GM21717 (cell line): ENCODE measurements around the gene MSI2.
A peak's percentile ranks its signal among the peaks of the same experiment; 100 is the strongest.

Source experiments
- ATAC-seq: cut with Tn5 transposase; IDR thresholded peaks from one replicate; pipeline ENCODE4 v1.9.1; 2021; ENCODE audit warnings: mild to moderate bottlenecking, moderate library complexity; ENCODE audit not compliant: unreplicated experiment

MSI2 gene

GRCh38 chr17:57622683-57623433 is 366.5 kb downstream of the MSI2 start:
- ATAC-seq = peak; percentile 76

GRCh38 chr17:57623620-57624019 is 367.3 kb downstream of the MSI2 start:
- no peak for ATAC-seq

- ATAC-seq = no peak
Measured at GRCh38 chr17:57624386-57624785, 368.1 kb downstream of the MSI2 start.

- no peak for ATAC-seq
Measured at GRCh38 chr17:57625511-57625910, 369.2 kb downstream of the MSI2 start.

GRCh38 chr17:57625957-57626356 is 369.6 kb downstream of the MSI2 start:
- ATAC-seq = no peak

- no peak for ATAC-seq
Measured at GRCh38 chr17:57626520-57627210, 370.3 kb downstream of the MSI2 start.

- ATAC-seq = no peak
Measured at GRCh38 chr17:57627591-57627990, 371.3 kb downstream of the MSI2 start.

GRCh38 chr17:57628421-57628820 is 372.1 kb downstream of the MSI2 start:
- ATAC-seq = no peak

- peak; percentile 63 for ATAC-seq
Measured at GRCh38 chr17:57629470-57629869, 373.1 kb downstream of the MSI2 start.

- ATAC-seq = no peak
Measured at GRCh38 chr17:57629886-57630285, 373.6 kb downstream of the MSI2 start.

- no peak for ATAC-seq
Measured at GRCh38 chr17:57630736-57631135, 374.4 kb downstream of the MSI2 start.

- no peak for ATAC-seq
Measured at GRCh38 chr17:57631871-57632270, 375.5 kb downstream of the MSI2 start.

- ATAC-seq = no peak
Measured at GRCh38 chr17:57632294-57632693, 376.0 kb downstream of the MSI2 start.

GRCh38 chr17:57633236-57633635 is 376.9 kb downstream of the MSI2 start:
- ATAC-seq = no peak

GRCh38 chr17:57634713-57635465 is 378.6 kb downstream of the MSI2 start:
- no peak for ATAC-seq

- no peak for ATAC-seq
Measured at GRCh38 chr17:57636274-57636673, 380.0 kb downstream of the MSI2 start.

GRCh38 chr17:57636985-57637665 is 380.8 kb downstream of the MSI2 start:
- no peak for ATAC-seq

GRCh38 chr17:57637666-57638010 is 381.3 kb downstream of the MSI2 start:
- no peak for ATAC-seq

- ATAC-seq = no peak
Measured at GRCh38 chr17:57638284-57638683, 382.0 kb downstream of the MSI2 start.

- no peak for ATAC-seq
Measured at GRCh38 chr17:57639381-57639780, 383.1 kb downstream of the MSI2 start.

- no peak for ATAC-seq
Measured at GRCh38 chr17:57640079-57640478, 383.8 kb downstream of the MSI2 start.
